H1 (cell line): Measurements from ENCODE around the gene MOSMO. TPM values are rescaled to one million over a fixed set of nuclear protein-coding genes. Genes with fewer than 3 reads are reported as not detected.

ENCODE experiments used
- ATF2 ChIP-seq: IDR thresholded peaks from 2 replicates; pipeline ENCODE4 v1.6.1; 2012; ENCODE audit warnings: low read length, inconsistent platforms
- KDM4A ChIP-seq: IDR thresholded peaks from one replicate; pipeline ENCODE4 v1.7.1; 2012; ENCODE audit warnings: low read depth, mild to moderate bottlenecking, moderate library complexity, low read length, inconsistent platforms; ENCODE audit not compliant: severe bottlenecking
- POLR2AphosphoS5 ChIP-seq: IDR thresholded peaks from 2 replicates; pipeline ENCODE4 v1.6.1; 2011; ENCODE audit warnings: low read depth, low read length
- polyA plus RNA-seq, 7 experiments: library from polyadenylated mRNA; depleted of rRNA in 3 of 7; stranded (reverse) in 5 of 7; unstranded in 2 of 7; fragments of >200 nt in 5 of 7; fragments of 200-250 nt in 2 of 7; gene quantifications; 1 replicate in 5 of 7; 2 replicates in 1 of 7; 4 replicates in 1 of 7; pipeline versions ENCODE4 v1.2.1 to v1.2.3, GENCODE V29; 2011 to 2013; ENCODE audit warnings: missing spikeins in 2 of 7, mixed read lengths in 2 of 7
- total RNA-seq: library from RNA; stranded (reverse); fragmentation: NEBNext Ultra II Directional; extraction: Animal tissue kit (Norgen Biotek cat#: 25700); gene quantifications from 2 replicates; pipeline ENCODE4 v1.2.1, GENCODE V29; 2021

The MOSMO gene
- total and polyA plus RNA-seq, 2 of the 8 experiments (the other 6 are each of a cell fraction or from before 2014, with no cell fraction given), result 8.6 to 14.8 TPM

- no peak for TF ChIP-seq ATF2
- no peak for TF ChIP-seq KDM4A
- no peak for TF ChIP-seq POLR2AphosphoS5
Observed at GRCh38 chr16:22010902-22011301, 3.0 kb downstream of the MOSMO start (continued).
